CD14-positive monocyte (primary cell): ENCODE data around the gene INPP5F. TPM values are rescaled to one million over a fixed set of nuclear protein-coding genes. Genes with fewer than 3 reads are reported as not detected.

Experiments used
- DNase-seq, 3 donors: peaks; one replicate each; pipeline ENCODE4 v3.0.0-alpha.2; 2011 to 2022
- H2AFZ ChIP-seq: 2 replicates; pipeline ENCODE4 v1.6.0; 2012; ENCODE audit warnings: mild to moderate bottlenecking, low read depth, low read length, inconsistent platforms; ENCODE audit not compliant: insufficient read depth, poor library complexity, severe bottlenecking
- H3K27ac ChIP-seq, 2 donors: 1 replicate in 1 of 2; 2 replicates in 1 of 2; pipeline ENCODE4 v1.5.1; 2012 to 2013; ENCODE audit warnings: low read length in 2 of 2, control low read depth in 1 of 2, inconsistent platforms in 1 of 2, low read depth in 1 of 2, mild to moderate bottlenecking in 1 of 2
- H3K27me3 ChIP-seq, 2 donors: one replicate each; pipeline versions ENCODE4 v1.6.0 to v1.6.1; 2011 to 2013; ENCODE audit warnings: low read length in 2 of 2; ENCODE audit not compliant: control insufficient read depth in 2 of 2, insufficient read depth in 2 of 2
- H3K36me3 ChIP-seq, 2 donors: replicated peaks in 1 of 2; 1 replicate in 1 of 2; 2 replicates in 1 of 2; pipeline versions ENCODE4 v1.5.1 to v1.6.1; 2012 to 2013; ENCODE audit warnings: low read length in 2 of 2, control low read depth in 1 of 2, inconsistent platforms in 1 of 2, mild to moderate bottlenecking in 1 of 2; ENCODE audit not compliant: insufficient read depth in 2 of 2, control insufficient read depth in 1 of 2
- H3K4me1 ChIP-seq, 2 donors: 1 replicate in 1 of 2; 2 replicates in 1 of 2; pipeline versions ENCODE4 v1.5.1 to v1.6.1; 2012 to 2013; ENCODE audit warnings: low read length in 2 of 2, control low read depth in 1 of 2, inconsistent platforms in 1 of 2, mild to moderate bottlenecking in 1 of 2, moderate library complexity in 1 of 2; ENCODE audit not compliant: insufficient read depth in 2 of 2, control insufficient read depth in 1 of 2
- H3K4me2 ChIP-seq: replicated peaks from 2 replicates; pipeline ENCODE3; 2012; ENCODE audit warnings: low read length, moderate library complexity, mild to moderate bottlenecking; ENCODE audit not compliant: poor library complexity, severe bottlenecking; ENCODE audit errors: extremely low read depth
- H3K4me3 ChIP-seq, 3 experiments: fragments of 200-600 bp in 1 of 3; sonication (generic) in 1 of 3; replicated peaks in 1 of 3; 1 replicate in 2 of 3; 2 replicates in 1 of 3; pipeline ENCODE4 v1.5.1; 2011 to 2013; ENCODE audit warnings: low read length in 3 of 3, mild to moderate bottlenecking in 3 of 3, control low read depth in 2 of 3, low read depth in 2 of 3, inconsistent platforms in 1 of 3, moderate library complexity in 1 of 3
- H3K79me2 ChIP-seq: 2 replicates; pipeline ENCODE4 v1.6.0; 2012; ENCODE audit warnings: mild to moderate bottlenecking, control low read depth, inconsistent platforms, low read length, moderate library complexity; ENCODE audit not compliant: insufficient read depth
- H3K9ac ChIP-seq: 2 replicates; pipeline ENCODE4 v1.6.0; 2017; ENCODE audit warnings: low read length, mild to moderate bottlenecking; ENCODE audit not compliant: insufficient read depth, poor library complexity, severe bottlenecking
- H3K9me3 ChIP-seq, 2 donors: replicated peaks in 1 of 2; 1 replicate in 1 of 2; 2 replicates in 1 of 2; pipeline versions ENCODE4 v1.5.1 to v1.6.1; 2012 to 2013; ENCODE audit warnings: low read length in 2 of 2, control low read depth in 1 of 2; ENCODE audit not compliant: control insufficient read depth in 1 of 2, insufficient read depth in 1 of 2
- H4K20me1 ChIP-seq: 2 replicates; pipeline ENCODE4 v1.6.0; 2012; ENCODE audit warnings: mild to moderate bottlenecking, low read length, control low read depth, moderate library complexity; ENCODE audit not compliant: insufficient read depth
- H3K27ac Mint-ChIP-seq, 7 donors: one replicate each; pipeline ENCODE4 v1.8.0; 2020; ENCODE audit warnings: mild to moderate bottlenecking in 7 of 7, mixed read lengths in 7 of 7, moderate library complexity in 6 of 7, inconsistent platforms in 2 of 7
- H3K27me3 Mint-ChIP-seq, 3 donors: one replicate each; pipeline ENCODE4 v1.8.0; 2021 to 2022; ENCODE audit warnings: low read depth in 3 of 3, mild to moderate bottlenecking in 3 of 3, mixed read lengths in 3 of 3, moderate library complexity in 3 of 3, inconsistent platforms in 1 of 3
- H3K36me3 Mint-ChIP-seq, 2 donors: one replicate each; pipeline ENCODE4 v1.8.0; 2020; ENCODE audit warnings: mixed read lengths in 2 of 2, inconsistent platforms in 1 of 2, mild to moderate bottlenecking in 1 of 2
- H3K4me1 Mint-ChIP-seq: one replicate; pipeline ENCODE4 v1.8.0; 2020; ENCODE audit warnings: mild to moderate bottlenecking, mixed read lengths
- H3K4me3 Mint-ChIP-seq, 2 donors: one replicate each; pipeline ENCODE4 v1.8.0; 2020; ENCODE audit warnings: mild to moderate bottlenecking in 2 of 2, mixed read lengths in 2 of 2, moderate library complexity in 1 of 2
- H3K9me3 Mint-ChIP-seq, 7 donors: one replicate each; pipeline ENCODE4 v1.8.0; 2020 to 2022; ENCODE audit warnings: mixed read lengths in 7 of 7, mild to moderate bottlenecking in 6 of 7, moderate library complexity in 6 of 7, inconsistent platforms in 2 of 7
- WGBS: methylation state at CpG from one replicate; pipeline ENCODE4 v1.1.5; 2013; ENCODE audit warnings: missing lambda C conversion rate; ENCODE audit not compliant: insufficient coverage; 5-methylcytosine and 5-hydroxymethylcytosine counted together
- intact Hi-C, 2 donors: fragments of 100-400 bp; cut with micrococcal nuclease; formaldehyde crosslinking; loops; one replicate each; pipeline versions ENCODE4 v1.15.0 to v1.15.1; 2023
- polyA plus RNA-seq, 3 donors: library from polyadenylated mRNA; depleted of rRNA in 1 of 3; unstranded in 2 of 3; stranded (reverse) in 1 of 3; fragments of 300-500 nt in 2 of 3; fragments of >200 nt in 1 of 3; fragmentation: Illumina TruSeq in 2 of 3; gene quantifications; 1 replicate in 2 of 3; 2 replicates in 1 of 3; pipeline ENCODE4 v1.2.3, GENCODE V29; 2012 to 2021
- TF ChIP-seq, protein P1 (sequence below): fragments of 200-600 bp; IDR thresholded peaks from one replicate; pipeline ENCODE4 v1.8.0; 2022; ENCODE audit warnings: antibody characterized with exemption, mild to moderate bottlenecking

Gene INPP5F
- polyA plus RNA-seq, 3 donors: 5.1 to 6.9 (median 5.4) TPM

DNA sequence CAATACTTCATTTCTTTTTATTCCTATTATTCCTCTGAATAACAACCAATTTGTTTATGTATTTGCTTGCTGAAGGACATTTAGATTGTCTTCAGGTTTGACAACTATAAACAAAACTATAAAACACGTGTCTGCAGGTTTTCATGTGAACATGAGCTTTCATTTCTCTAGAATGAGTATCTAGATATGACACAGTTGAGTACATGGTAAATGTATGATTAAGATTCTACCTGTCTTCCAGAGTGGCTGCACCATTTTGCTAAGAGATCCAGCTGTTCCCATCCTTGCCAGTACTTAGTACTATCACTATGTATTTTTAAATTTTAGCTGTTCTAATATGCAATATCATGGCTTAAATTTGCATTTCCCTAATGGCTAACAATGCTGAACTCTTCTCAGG, 136.7 kb downstream of the INPP5F start:
- Mint-ChIP-seq H3K9me3 (peaks cover 6 to 14% (median 11%) of the 10 kb centered on the region in 7 donors), H3K36me3 (peaks cover 17 to 40% of the 10 kb centered on the region in 2 donors), H3K4me1 (peaks cover 34% of the 10 kb centered on the region), H3K27me3 (no peaks in the 10 kb centered on the region), H3K4me3 (no peak overlapping the region), H3K27ac (no peak overlapping the region)
- Histone ChIP-seq H3K9ac (no peak overlapping the region), H3K4me3 (no peak overlapping the region), H3K27ac (peak overlapping the region in 1 of 2 donors; percentile 25), H3K4me1 (peaks cover 3% of the 10 kb centered on the region in 2 donors), H3K36me3 (peaks cover 12 to 22% of the 10 kb centered on the region in 2 donors), H3K27me3 (no peaks in the 10 kb centered on the region), H3K79me2 (peaks cover 100% of the 10 kb centered on the region), H2AFZ (no peak overlapping the region), H4K20me1 (peaks cover 100% of the 10 kb centered on the region), H3K4me2 (no peak overlapping the region), H3K9me3 (no peaks in the 10 kb centered on the region)
- WGBS: no CpG with 5 or more reads among the region's 1 CpG
- no peak for DNase-seq
- intact Hi-C loops: loop anchor here in 1 of 2 donors (5.0 kb wide), 1 partner anchor 110 kb away; no protein-coding TSS in a partner anchor
- TF ChIP-seq, protein P1, sequence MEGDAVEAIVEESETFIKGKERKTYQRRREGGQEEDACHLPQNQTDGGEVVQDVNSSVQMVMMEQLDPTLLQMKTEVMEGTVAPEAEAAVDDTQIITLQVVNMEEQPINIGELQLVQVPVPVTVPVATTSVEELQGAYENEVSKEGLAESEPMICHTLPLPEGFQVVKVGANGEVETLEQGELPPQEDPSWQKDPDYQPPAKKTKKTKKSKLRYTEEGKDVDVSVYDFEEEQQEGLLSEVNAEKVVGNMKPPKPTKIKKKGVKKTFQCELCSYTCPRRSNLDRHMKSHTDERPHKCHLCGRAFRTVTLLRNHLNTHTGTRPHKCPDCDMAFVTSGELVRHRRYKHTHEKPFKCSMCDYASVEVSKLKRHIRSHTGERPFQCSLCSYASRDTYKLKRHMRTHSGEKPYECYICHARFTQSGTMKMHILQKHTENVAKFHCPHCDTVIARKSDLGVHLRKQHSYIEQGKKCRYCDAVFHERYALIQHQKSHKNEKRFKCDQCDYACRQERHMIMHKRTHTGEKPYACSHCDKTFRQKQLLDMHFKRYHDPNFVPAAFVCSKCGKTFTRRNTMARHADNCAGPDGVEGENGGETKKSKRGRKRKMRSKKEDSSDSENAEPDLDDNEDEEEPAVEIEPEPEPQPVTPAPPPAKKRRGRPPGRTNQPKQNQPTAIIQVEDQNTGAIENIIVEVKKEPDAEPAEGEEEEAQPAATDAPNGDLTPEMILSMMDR: no peak

DNA sequence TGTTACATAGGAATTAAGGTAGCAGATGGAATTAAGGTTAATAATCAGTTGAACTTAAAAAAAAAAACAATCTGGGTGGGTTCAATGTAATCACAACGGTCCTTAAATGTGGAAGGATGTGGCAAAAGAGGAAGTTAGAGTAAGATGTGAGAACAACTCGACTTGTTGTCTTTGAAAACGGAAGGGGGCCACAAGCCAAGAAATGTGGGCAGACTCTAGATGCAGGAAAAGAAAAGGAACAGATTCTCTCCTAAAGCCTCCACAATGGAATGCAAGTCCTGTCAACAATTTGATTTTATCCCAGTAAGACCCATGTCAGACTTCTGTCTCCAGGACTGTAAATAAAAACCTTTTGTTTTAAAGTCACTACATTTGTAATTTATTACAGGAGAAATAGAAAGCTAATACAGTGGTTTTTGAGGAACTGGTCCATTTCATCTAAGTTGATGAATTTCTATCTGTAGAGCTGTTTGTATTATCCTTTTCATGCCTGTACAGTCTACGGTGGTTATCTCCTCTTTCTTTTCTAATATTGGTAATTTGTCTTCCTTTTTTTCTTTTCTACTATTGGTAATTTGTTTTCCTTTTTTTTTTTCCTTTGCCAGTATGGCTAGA, 138.2 kb downstream of the INPP5F start:
- Mint-ChIP-seq H3K27ac (peak overlapping the region in 3 of 7 donors; percentile 7 to 74 (median 31)), H3K36me3 (peaks cover 7 to 30% of the 10 kb centered on the region in 2 donors), H3K4me3 (no peak overlapping the region), H3K27me3 (no peaks in the 10 kb centered on the region), H3K4me1 (peaks cover 49% of the 10 kb centered on the region), H3K9me3 (peaks cover 6 to 14% (median 11%) of the 10 kb centered on the region in 7 donors)
- peaks cover 100% of the 10 kb centered on the region for H3K79me2 ChIP-seq
- WGBS: no CpG with 5 or more reads among the region's 4 CpGs
- no peaks in the 10 kb centered on the region for H3K27me3 ChIP-seq
- peaks cover 0 to 7% of the 10 kb centered on the region in 2 donors for H3K36me3 ChIP-seq
- no peak overlapping the region for H2AFZ ChIP-seq
- peaks cover 100% of the 10 kb centered on the region for H4K20me1 ChIP-seq
- no peaks in the 10 kb centered on the region for H3K9me3 ChIP-seq
- no peak overlapping the region for H3K4me3 ChIP-seq
- H3K27ac ChIP-seq: peak overlapping the region in 1 of 2 donors; percentile 49
- intact Hi-C loops: loop anchor here in 1 of 2 donors (5.0 kb wide), 1 partner anchor 112 kb away; no protein-coding TSS in a partner anchor
- H3K4me1 ChIP-seq: peaks cover 12 to 18% of the 10 kb centered on the region in 2 donors
- DNase-seq: peak in 1 of 3 donors; percentile 15
- TF ChIP-seq, protein P1: no peak
- no peak overlapping the region for H3K9ac ChIP-seq
- no peak overlapping the region for H3K4me2 ChIP-seq
